ENCODE data around the gene CD79B. TPM values are rescaled to one million over a fixed set of nuclear protein-coding genes. Genes with fewer than 3 reads are reported as not detected.

Gene CD79B
- total RNA-seq, 2 experiments from 2014 or later, result 24.2 to 24.3 TPM

- no peak overlapping the region for H3K27ac Mint-ChIP-seq
- intact Hi-C loops (cut with micrococcal nuclease), result no loop called here
- CTCF ChIA-PET, result interaction anchor here (1.5 to 1.7 kb wide), 2 partner anchors 12 to 21 kb away, joined by 3 read pairs; no protein-coding TSS in a partner anchor
- H3K27me3 Mint-ChIP-seq (ENCODE audit: low read depth), result no peaks in the 10 kb centered on the region
- no peak overlapping the region for H3K4me3 Mint-ChIP-seq
- no peaks in the 10 kb centered on the region for H3K36me3 Mint-ChIP-seq (ENCODE audit: low read depth)
- DNase-seq, result no peak
- no peaks in the 10 kb centered on the region for H3K4me1 Mint-ChIP-seq (ENCODE audit: low read depth)
- H3K9me3 Mint-ChIP-seq, result no peaks in the 10 kb centered on the region
Measured at GRCh38 chr17:63940584-63940983, 8.5 kb upstream of the CD79B start.

GRCh38 chr17:63939884-63940283 lies 7.8 kb upstream of the CD79B start:
- Mint-ChIP-seq H3K4me1 (ENCODE audit: low read depth) (no peaks in the 10 kb centered on the region), H3K27ac (no peak overlapping the region), H3K4me3 (no peak overlapping the region), H3K27me3 (ENCODE audit: low read depth) (no peaks in the 10 kb centered on the region), H3K9me3 (no peaks in the 10 kb centered on the region), H3K36me3 (ENCODE audit: low read depth) (no peaks in the 10 kb centered on the region)
- no peak for DNase-seq
- intact Hi-C loops (cut with micrococcal nuclease), result no loop called here
- CTCF ChIA-PET, result interaction anchor here (1.5 to 1.7 kb wide), 2 partner anchors 11 to 21 kb away, joined by 3 read pairs; no protein-coding TSS in a partner anchor

GRCh38 chr17:63939401-63939800 lies 7.3 kb upstream of the CD79B start:
- Mint-ChIP-seq H3K9me3 (no peaks in the 10 kb centered on the region), H3K36me3 (ENCODE audit: low read depth) (no peaks in the 10 kb centered on the region), H3K4me1 (ENCODE audit: low read depth) (no peaks in the 10 kb centered on the region), H3K27ac (no peak overlapping the region), H3K4me3 (no peak overlapping the region), H3K27me3 (ENCODE audit: low read depth) (no peaks in the 10 kb centered on the region)
- intact Hi-C loops (cut with micrococcal nuclease), result no loop called here
- CTCF ChIA-PET, result interaction anchor here (0.6 to 1.7 kb wide), 3 partner anchors 11 to 483 kb away, joined by 3 to 5 read pairs (median 3); no protein-coding TSS in a partner anchor
- no peak for DNase-seq

GRCh38 chr17:63937920-63938319 lies 5.8 kb upstream of the CD79B start:
- H3K27me3 Mint-ChIP-seq (ENCODE audit: low read depth), result no peaks in the 10 kb centered on the region
- intact Hi-C loops (cut with micrococcal nuclease), result no loop called here
- H3K4me3 Mint-ChIP-seq, result no peak overlapping the region
- CTCF ChIA-PET, result interaction anchor here (0.6 to 5.1 kb wide), 2 partner anchors 9 to 15 kb away, joined by 3 to 23 read pairs; no protein-coding TSS in a partner anchor
- H3K4me1 Mint-ChIP-seq (ENCODE audit: low read depth), result peaks cover 2% of the 10 kb centered on the region
- H3K36me3 Mint-ChIP-seq (ENCODE audit: low read depth), result no peaks in the 10 kb centered on the region
- no peak overlapping the region for H3K27ac Mint-ChIP-seq
- H3K9me3 Mint-ChIP-seq, result no peaks in the 10 kb centered on the region
- DNase-seq, result no peak

GRCh38 chr17:63937319-63937718 lies 5.2 kb upstream of the CD79B start:
- Mint-ChIP-seq H3K27me3 (ENCODE audit: low read depth) (no peaks in the 10 kb centered on the region), H3K4me1 (ENCODE audit: low read depth) (peaks cover 6% of the 10 kb centered on the region), H3K9me3 (no peaks in the 10 kb centered on the region), H3K27ac (no peak overlapping the region), H3K4me3 (no peak overlapping the region), H3K36me3 (ENCODE audit: low read depth) (no peaks in the 10 kb centered on the region)
- DNase-seq, result no peak
- CTCF ChIA-PET, result interaction anchor here (1.5 to 5.1 kb wide), 2 partner anchors 9 to 25 kb away, joined by 3 to 23 read pairs; no protein-coding TSS in a partner anchor
- intact Hi-C loops (cut with micrococcal nuclease), result no loop called here

GRCh38 chr17:63934183-63935112 lies 2.3 kb upstream of the CD79B start:
- Mint-ChIP-seq H3K27me3 (ENCODE audit: low read depth) (no peaks in the 10 kb centered on the region), H3K36me3 (ENCODE audit: low read depth) (peaks cover 6% of the 10 kb centered on the region), H3K4me3 (no peak overlapping the region), H3K4me1 (ENCODE audit: low read depth) (peaks cover 17% of the 10 kb centered on the region), H3K9me3 (no peaks in the 10 kb centered on the region), H3K27ac (no peak overlapping the region)
- intact Hi-C loops (cut with micrococcal nuclease), result loop anchor here (5.0 kb wide), 1 partner anchor 93 kb away; no protein-coding TSS in a partner anchor
- CTCF ChIA-PET, result interaction anchor here (1.0 to 5.1 kb wide), 4 partner anchors 12 to 91 kb away, joined by 3 to 23 read pairs (median 11); partner anchors contain the start of gene CSHL1
- DNase-seq, result no peak

- Mint-ChIP-seq H3K36me3 (ENCODE audit: low read depth) (peaks cover 7% of the 10 kb centered on the region), H3K27me3 (ENCODE audit: low read depth) (no peaks in the 10 kb centered on the region), H3K4me3 (no peak overlapping the region), H3K4me1 (ENCODE audit: low read depth) (peaks cover 17% of the 10 kb centered on the region), H3K9me3 (no peaks in the 10 kb centered on the region), H3K27ac (no peak overlapping the region)
- intact Hi-C loops (cut with micrococcal nuclease), result loop anchor here (2.0 to 5.0 kb wide), 2 partner anchors 51 to 94 kb away; no protein-coding TSS in a partner anchor
- DNase-seq, result no peak
- CTCF ChIA-PET, result interaction anchor here (2.0 to 5.1 kb wide), 4 partner anchors 13 to 92 kb away, joined by 7 to 23 read pairs (median 11); partner anchors contain the start of gene CSHL1
Measured at GRCh38 chr17:63933598-63933997, 1.5 kb upstream of the CD79B start.

- intact Hi-C loops (cut with micrococcal nuclease), result loop anchor here (1.0 to 5.0 kb wide), 3 partner anchors 14 to 95 kb away; no protein-coding TSS in a partner anchor
- Mint-ChIP-seq H3K36me3 (ENCODE audit: low read depth) (peaks cover 7% of the 10 kb centered on the region), H3K4me1 (ENCODE audit: low read depth) (peaks cover 17% of the 10 kb centered on the region), H3K27ac (peak overlapping the region; percentile 76), H3K4me3 (peak overlapping the region; percentile 93), H3K27me3 (ENCODE audit: low read depth) (no peaks in the 10 kb centered on the region), H3K9me3 (no peaks in the 10 kb centered on the region)
- CTCF ChIA-PET, result interaction anchor here (0.6 to 5.5 kb wide), 9 partner anchors 14 to 359 kb away, joined by 3 to 50 read pairs (median 4); partner anchors contain the start of gene GH1
- DNase-seq, result no peak
Measured at GRCh38 chr17:63932721-63933120, 590 bp upstream of the CD79B start.

- H3K4me3 Mint-ChIP-seq, result peak overlapping the region; percentile 93
- peaks cover 17% of the 10 kb centered on the region for H3K4me1 Mint-ChIP-seq (ENCODE audit: low read depth)
- peak overlapping the region; percentile 76 for H3K27ac Mint-ChIP-seq
- H3K27me3 Mint-ChIP-seq (ENCODE audit: low read depth), result no peaks in the 10 kb centered on the region
- intact Hi-C loops (cut with micrococcal nuclease), result loop anchor here (5.0 kb wide), 1 partner anchor 96 kb away; no protein-coding TSS in a partner anchor
- CTCF ChIA-PET, result interaction anchor here (1.0 to 5.5 kb wide), 6 partner anchors 12 to 148 kb away, joined by 3 to 50 read pairs (median 11); partner anchors contain the start of genes CSHL1 and GH1
- peaks cover 7% of the 10 kb centered on the region for H3K36me3 Mint-ChIP-seq (ENCODE audit: low read depth)
- DNase-seq, result peak; percentile 68
- no peaks in the 10 kb centered on the region for H3K9me3 Mint-ChIP-seq
Measured at GRCh38 chr17:63930951-63931575, 1.1 kb downstream of the CD79B start.

- intact Hi-C loops (cut with micrococcal nuclease), result loop anchor here (5.0 kb wide), 1 partner anchor 97 kb away; no protein-coding TSS in a partner anchor
- H3K4me1 Mint-ChIP-seq (ENCODE audit: low read depth), result peaks cover 17% of the 10 kb centered on the region
Measured at GRCh38 chr17:63929860-63930766, 2.0 kb downstream of the CD79B start.

More at GRCh38 chr17:63929860-63930766, 2.0 kb downstream of the CD79B start:
- H3K27me3 Mint-ChIP-seq (ENCODE audit: low read depth), result no peaks in the 10 kb centered on the region
- peaks cover 7% of the 10 kb centered on the region for H3K36me3 Mint-ChIP-seq (ENCODE audit: low read depth)
- H3K27ac Mint-ChIP-seq, result no peak overlapping the region
- no peak overlapping the region for H3K4me3 Mint-ChIP-seq
- CTCF ChIA-PET, result interaction anchor here (1.1 to 5.5 kb wide), 4 partner anchors 11 to 149 kb away, joined by 3 to 50 read pairs (median 7); partner anchors contain the start of genes CSHL1 and GH1
- no peak for DNase-seq
- H3K9me3 Mint-ChIP-seq, result no peaks in the 10 kb centered on the region

All from activated naive CD4-positive, alpha-beta T cell treated with anti-CD3 and anti-CD28 coated beads for 36 hours (primary cell).